ENCODE data around the gene RXRA.

The RXRA gene

DNA sequence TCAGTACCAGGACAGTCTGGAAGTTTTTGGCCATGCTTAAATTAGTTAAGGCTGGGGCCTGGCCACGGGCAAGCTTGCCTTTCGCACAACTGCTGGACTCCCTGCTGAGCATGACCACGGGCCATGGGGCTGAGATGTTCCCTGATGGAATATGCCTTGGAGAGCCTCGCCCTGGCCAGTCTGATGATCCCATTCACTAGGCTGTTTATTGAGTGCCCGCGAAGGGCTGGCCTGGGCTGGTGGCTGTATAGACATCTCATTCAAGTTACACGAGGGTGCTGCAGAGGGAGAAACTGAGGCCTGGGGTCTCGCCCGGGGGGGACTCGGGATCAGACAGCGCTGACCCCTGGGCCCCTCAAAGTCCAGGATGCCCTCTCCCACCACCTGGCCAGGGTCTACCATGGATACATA lies 7.8 kb upstream of the RXRA start:
- DNase-seq (ENCODE audit: low spot score), result no peak

DNA sequence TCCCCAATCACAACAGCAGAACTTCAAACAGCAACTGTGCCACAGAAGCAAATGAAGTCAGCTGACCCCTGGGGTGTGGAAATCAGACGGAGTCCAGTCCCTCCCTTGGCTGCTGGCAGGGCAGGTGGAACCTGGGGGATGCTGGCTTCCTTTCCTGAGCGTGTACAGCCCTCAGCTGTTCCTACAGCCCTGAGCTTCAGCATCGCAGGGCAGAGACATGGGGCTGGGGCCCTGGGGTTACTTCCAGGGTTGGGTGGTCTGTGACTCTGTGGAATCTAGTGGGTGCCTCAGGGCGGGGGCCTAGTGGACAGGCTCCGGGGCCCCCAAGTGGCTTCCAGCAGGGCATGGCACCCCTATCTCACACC lies 7.3 kb upstream of the RXRA start:
- no peak overlapping the region for H3K27ac ChIP-seq

More for the DNA sequence above, 7.8 kb upstream of the RXRA start:
- Histone ChIP-seq H3K27ac (no peak overlapping the region), H3K4me3 (no peak overlapping the region)
- TF ChIP-seq, protein P1, sequence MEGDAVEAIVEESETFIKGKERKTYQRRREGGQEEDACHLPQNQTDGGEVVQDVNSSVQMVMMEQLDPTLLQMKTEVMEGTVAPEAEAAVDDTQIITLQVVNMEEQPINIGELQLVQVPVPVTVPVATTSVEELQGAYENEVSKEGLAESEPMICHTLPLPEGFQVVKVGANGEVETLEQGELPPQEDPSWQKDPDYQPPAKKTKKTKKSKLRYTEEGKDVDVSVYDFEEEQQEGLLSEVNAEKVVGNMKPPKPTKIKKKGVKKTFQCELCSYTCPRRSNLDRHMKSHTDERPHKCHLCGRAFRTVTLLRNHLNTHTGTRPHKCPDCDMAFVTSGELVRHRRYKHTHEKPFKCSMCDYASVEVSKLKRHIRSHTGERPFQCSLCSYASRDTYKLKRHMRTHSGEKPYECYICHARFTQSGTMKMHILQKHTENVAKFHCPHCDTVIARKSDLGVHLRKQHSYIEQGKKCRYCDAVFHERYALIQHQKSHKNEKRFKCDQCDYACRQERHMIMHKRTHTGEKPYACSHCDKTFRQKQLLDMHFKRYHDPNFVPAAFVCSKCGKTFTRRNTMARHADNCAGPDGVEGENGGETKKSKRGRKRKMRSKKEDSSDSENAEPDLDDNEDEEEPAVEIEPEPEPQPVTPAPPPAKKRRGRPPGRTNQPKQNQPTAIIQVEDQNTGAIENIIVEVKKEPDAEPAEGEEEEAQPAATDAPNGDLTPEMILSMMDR (IDR thresholded peaks at IDR 0.05), result no peak

DNA sequence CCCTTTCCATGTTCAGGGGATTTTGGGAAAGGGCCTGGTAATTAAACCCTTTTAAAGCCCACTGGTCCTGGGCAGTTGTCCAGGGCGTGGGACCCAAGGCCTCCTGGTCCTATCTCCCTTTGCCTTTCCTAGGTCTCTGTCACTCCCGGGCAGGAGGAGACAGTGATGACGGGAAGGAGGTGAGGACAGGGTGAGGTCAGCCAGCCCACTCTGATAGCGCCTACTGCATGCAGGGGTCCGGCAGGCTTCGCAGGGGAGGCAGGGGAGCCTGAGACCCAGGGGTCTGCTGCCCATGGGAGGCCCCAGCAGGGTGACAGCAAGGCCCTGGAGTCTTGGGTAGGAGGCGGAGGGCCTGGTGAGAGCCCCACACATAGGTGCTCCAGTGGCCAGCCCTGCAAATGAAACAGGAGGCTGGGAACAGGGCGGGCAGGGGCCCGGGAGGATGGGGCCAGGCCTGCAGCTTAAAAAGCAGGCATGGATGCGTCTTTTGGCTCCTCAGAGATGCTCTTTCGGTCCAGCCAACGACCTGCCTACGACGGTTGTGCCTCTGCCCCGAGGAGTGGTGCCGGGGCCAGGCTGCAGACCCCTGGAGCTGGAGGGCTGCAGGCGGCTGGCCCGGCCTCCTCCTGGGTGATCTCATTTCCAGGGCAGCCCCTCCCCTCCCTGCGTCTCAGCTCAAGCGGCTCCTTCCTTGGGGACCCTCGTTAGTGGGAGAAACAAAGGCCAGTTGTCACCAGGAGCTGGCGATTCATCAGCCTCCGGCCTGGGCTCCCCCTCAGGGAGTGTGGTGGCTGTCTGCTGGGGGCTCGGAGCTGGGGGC lies 6.7 kb upstream of the RXRA start:
- TF ChIP-seq, protein P1 (IDR thresholded peaks at IDR 0.05), result no peak

More for the DNA sequence above, 7.3 kb upstream of the RXRA start:
- DNase-seq (ENCODE audit: low spot score), result no peak
- no peak overlapping the region for H3K4me3 ChIP-seq
- TF ChIP-seq, protein P1 (IDR thresholded peaks at IDR 0.05), result no peak

DNA sequence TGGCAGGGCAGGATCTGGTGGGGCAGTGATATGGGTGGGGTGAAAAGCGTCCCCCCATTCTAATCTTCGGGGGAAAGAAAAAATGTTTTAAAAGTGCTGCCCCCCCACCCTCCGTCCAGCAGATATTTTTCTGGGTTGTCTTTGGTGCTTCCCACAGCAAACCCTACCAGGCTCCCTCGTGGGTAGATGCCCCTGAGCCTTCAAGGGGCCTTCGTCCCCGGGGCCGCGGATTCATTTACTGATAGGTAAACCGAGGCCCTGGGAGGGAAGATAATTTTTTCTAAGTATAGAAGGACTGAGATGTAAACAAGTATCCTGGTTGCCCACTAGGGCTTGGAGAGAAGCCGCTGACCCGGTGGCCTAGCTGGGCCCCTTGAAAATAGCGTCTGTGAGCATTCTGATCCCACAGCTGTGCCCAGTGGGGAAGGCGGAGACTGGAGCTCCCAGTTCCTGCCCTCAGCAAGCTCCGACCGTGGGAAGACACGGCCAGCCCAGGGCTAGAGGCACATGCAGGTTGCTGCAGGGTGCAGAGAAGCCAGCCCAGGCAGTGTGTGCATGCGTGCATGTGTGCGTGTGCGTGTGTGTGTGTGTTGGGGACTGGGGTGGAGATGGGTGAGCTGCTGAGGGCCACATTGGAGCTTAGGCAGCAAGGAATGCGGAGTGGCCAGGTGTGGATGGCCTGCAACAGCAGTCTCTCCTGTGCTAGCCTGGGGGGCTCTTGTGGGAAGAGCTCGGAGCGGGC lies 6.0 kb upstream of the RXRA start:
- Histone ChIP-seq H3K27ac (no peak overlapping the region), H3K4me3 (no peak overlapping the region)
- TF ChIP-seq, protein P1 (IDR thresholded peaks at IDR 0.05), result no peak
- no peak for DNase-seq (ENCODE audit: low spot score)

More for the DNA sequence above, 6.7 kb upstream of the RXRA start:
- Histone ChIP-seq H3K27ac (no peak overlapping the region), H3K4me3 (no peak overlapping the region)
- no peak for DNase-seq (ENCODE audit: low spot score)

DNA sequence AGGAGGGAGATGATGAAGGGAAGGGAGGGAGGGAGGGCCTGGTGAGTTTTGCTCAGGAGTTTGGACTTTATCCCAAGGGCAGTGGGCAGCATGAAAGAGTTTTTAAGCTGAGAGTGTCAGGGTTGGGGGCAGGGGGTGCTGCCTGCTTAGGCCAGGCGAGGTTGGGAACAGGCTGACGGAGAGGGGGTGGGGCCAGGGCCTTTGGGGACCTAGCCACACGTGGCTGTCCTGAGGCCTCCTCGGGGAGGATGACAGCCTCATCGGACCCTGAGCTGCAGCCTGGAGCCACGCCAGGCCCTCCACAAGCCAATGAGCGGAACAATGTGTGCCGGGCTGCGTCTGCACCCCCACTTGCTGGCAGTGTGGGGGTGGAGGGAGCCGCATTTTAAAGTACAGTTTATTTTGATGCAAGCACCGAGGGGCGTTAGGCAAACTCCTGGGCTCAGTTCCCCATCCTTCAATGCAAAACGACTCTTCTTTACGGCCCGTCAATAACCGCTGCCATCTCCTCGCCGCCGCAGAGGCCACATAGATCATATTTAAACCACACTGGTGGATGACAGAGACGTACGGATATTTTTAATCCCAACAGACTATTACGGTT lies 5.3 kb upstream of the RXRA start:
- no peak overlapping the region for H3K27ac ChIP-seq
- no peak for DNase-seq (ENCODE audit: low spot score)
- H3K4me3 ChIP-seq, result no peak overlapping the region
- TF ChIP-seq, protein P1 (IDR thresholded peaks at IDR 0.05), result no peak

DNA sequence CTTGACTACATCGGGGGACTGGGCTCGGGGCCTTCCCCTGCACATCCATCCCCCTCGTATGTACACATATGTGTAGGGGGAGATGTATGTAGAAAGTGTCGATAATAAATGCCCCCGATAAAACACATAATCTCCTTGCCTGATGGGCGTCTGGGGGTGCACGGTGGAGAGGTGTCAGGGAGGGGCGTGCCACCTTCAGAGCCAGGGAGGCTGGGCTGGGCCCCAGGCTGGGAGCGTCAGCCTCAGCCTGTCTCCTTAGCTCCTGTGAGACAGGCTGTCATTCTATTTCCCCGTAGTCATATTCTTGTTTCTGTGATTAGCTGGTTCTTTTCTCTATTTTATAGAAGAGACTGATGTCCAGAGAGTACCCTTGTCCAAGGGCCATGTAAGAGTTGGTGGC lies 4.7 kb upstream of the RXRA start:
- no peak for DNase-seq (ENCODE audit: low spot score)
- no peak overlapping the region for H3K27ac ChIP-seq
- TF ChIP-seq, protein P1 (IDR thresholded peaks at IDR 0.05), result no peak

More for the DNA sequence above, 4.7 kb upstream of the RXRA start:
- no peak overlapping the region for H3K4me3 ChIP-seq

Measured in coronary artery (tissue), 2 donors.